ENCODE data around the gene STPG1. TPM values are rescaled to one million over a fixed set of nuclear protein-coding genes. Genes with fewer than 3 reads are reported as not detected.
A peak's percentile ranks its signal among the peaks of the same experiment; 100 is the strongest.

STPG1 gene
- total and polyA plus RNA-seq, 9 of the 15 experiments (the other 6 are each of a cell fraction or from before 2014, with no cell fraction given) = 5.0 to 11.9 (median 8.3) TPM

DNA sequence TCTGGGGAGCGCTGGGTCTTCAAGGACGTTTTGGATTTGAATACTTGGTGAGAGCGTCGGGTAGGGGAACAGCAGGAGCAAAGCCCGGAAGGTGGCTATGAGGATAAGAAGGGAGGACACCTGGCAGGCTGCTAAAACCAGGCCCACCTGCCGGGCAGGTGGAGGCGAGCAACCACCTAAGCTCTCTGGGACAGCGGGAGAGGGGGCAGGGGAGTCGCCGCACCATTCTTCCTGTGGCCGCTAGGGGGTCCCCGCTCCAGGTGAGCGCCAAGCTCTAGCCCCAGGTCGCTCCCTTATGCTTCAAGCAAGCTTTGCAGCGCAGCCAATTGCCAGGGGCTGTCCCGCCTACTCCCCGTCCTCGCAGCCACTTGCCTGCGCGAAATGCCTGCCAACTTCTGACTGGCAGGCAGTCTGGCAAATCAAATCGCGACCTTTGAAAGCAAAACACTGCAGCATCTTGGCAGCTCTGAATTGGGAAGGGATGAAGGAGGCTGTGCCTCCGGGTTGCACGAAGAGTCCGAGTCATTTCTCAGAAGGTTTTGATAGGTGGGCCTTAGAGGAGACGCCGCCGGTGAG, 1.8 kb upstream of the STPG1 start, which contains the start of gene NIPAL3 (continued):
- TF ChIP-seq, protein P1, sequence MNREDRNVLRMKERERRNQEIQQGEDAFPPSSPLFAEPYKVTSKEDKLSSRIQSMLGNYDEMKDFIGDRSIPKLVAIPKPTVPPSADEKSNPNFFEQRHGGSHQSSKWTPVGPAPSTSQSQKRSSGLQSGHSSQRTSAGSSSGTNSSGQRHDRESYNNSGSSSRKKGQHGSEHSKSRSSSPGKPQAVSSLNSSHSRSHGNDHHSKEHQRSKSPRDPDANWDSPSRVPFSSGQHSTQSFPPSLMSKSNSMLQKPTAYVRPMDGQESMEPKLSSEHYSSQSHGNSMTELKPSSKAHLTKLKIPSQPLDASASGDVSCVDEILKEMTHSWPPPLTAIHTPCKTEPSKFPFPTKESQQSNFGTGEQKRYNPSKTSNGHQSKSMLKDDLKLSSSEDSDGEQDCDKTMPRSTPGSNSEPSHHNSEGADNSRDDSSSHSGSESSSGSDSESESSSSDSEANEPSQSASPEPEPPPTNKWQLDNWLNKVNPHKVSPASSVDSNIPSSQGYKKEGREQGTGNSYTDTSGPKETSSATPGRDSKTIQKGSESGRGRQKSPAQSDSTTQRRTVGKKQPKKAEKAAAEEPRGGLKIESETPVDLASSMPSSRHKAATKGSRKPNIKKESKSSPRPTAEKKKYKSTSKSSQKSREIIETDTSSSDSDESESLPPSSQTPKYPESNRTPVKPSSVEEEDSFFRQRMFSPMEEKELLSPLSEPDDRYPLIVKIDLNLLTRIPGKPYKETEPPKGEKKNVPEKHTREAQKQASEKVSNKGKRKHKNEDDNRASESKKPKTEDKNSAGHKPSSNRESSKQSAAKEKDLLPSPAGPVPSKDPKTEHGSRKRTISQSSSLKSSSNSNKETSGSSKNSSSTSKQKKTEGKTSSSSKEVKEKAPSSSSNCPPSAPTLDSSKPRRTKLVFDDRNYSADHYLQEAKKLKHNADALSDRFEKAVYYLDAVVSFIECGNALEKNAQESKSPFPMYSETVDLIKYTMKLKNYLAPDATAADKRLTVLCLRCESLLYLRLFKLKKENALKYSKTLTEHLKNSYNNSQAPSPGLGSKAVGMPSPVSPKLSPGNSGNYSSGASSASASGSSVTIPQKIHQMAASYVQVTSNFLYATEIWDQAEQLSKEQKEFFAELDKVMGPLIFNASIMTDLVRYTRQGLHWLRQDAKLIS (CRISPR knock-in tag; IDR thresholded peaks at IDR 0.05) = no peak
- no peak for TF ChIP-seq SREBF2 (CRISPR knock-in tag; IDR thresholded peaks at IDR 0.05)
- TF ChIP-seq CHCHD3 (CRISPR knock-in tag; IDR thresholded peaks at IDR 0.05) = no peak
- TF ChIP-seq XRCC4 (IDR thresholded peaks at IDR 0.05; ENCODE audit: extremely low read depth, insufficient read depth, insufficient read length) = no peak
- no peak for TF ChIP-seq MTF1 (CRISPR knock-in tag; IDR thresholded peaks at IDR 0.05; ENCODE audit: borderline replicate concordance)
- no peak for TF ChIP-seq E2F3 (CRISPR knock-in tag; IDR thresholded peaks at IDR 0.05)
- no peak for TF ChIP-seq ZNF316 (IDR thresholded peaks at IDR 0.05)
- no peak for TF ChIP-seq HNRNPUL1 (IDR thresholded peaks at IDR 0.05; ENCODE audit: low read length)
- no peak for TF ChIP-seq SMAD2 (IDR thresholded peaks at IDR 0.05; ENCODE audit: low read depth, low read length)
- TF ChIP-seq RNF2 (IDR thresholded peaks at IDR 0.05) = no peak
- TF ChIP-seq RAD21 (CRISPR knock-in tag; conservative IDR thresholded peaks at IDR 0.05 in 1 of 2, IDR thresholded peaks at IDR 0.05 in 1 of 2) = peak; percentile 27 to 65; a peak in 2 of 4 replicates
- no peak for TF ChIP-seq ZNF354B (CRISPR knock-in tag; IDR thresholded peaks at IDR 0.05)
- peak; percentile 71 for TF ChIP-seq MYC (IDR thresholded peaks at IDR 0.05; ENCODE audit: low read depth, low read length)
- no peak for TF ChIP-seq MYC (CRISPR knock-in tag; IDR thresholded peaks at IDR 0.05; ENCODE audit: borderline replicate concordance, low read depth)
- no peak for TF ChIP-seq RBBP5 (IDR thresholded peaks at IDR 0.05; ENCODE audit: borderline replicate concordance, insufficient read depth, low read length, poor library complexity, severe bottlenecking)
- TF ChIP-seq TAF15 (IDR thresholded peaks at IDR 0.05; ENCODE audit: low read depth, low read length) = no peak
- TF ChIP-seq, protein P2, sequence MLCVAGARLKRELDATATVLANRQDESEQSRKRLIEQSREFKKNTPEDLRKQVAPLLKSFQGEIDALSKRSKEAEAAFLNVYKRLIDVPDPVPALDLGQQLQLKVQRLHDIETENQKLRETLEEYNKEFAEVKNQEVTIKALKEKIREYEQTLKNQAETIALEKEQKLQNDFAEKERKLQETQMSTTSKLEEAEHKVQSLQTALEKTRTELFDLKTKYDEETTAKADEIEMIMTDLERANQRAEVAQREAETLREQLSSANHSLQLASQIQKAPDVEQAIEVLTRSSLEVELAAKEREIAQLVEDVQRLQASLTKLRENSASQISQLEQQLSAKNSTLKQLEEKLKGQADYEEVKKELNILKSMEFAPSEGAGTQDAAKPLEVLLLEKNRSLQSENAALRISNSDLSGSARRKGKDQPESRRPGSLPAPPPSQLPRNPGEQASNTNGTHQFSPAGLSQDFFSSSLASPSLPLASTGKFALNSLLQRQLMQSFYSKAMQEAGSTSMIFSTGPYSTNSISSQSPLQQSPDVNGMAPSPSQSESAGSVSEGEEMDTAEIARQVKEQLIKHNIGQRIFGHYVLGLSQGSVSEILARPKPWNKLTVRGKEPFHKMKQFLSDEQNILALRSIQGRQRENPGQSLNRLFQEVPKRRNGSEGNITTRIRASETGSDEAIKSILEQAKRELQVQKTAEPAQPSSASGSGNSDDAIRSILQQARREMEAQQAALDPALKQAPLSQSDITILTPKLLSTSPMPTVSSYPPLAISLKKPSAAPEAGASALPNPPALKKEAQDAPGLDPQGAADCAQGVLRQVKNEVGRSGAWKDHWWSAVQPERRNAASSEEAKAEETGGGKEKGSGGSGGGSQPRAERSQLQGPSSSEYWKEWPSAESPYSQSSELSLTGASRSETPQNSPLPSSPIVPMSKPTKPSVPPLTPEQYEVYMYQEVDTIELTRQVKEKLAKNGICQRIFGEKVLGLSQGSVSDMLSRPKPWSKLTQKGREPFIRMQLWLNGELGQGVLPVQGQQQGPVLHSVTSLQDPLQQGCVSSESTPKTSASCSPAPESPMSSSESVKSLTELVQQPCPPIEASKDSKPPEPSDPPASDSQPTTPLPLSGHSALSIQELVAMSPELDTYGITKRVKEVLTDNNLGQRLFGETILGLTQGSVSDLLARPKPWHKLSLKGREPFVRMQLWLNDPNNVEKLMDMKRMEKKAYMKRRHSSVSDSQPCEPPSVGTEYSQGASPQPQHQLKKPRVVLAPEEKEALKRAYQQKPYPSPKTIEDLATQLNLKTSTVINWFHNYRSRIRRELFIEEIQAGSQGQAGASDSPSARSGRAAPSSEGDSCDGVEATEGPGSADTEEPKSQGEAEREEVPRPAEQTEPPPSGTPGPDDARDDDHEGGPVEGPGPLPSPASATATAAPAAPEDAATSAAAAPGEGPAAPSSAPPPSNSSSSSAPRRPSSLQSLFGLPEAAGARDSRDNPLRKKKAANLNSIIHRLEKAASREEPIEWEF (CRISPR knock-in tag; IDR thresholded peaks at IDR 0.05) = no peak
- peak; percentile 90 for TF ChIP-seq CREM (IDR thresholded peaks at IDR 0.05; ENCODE audit: low read depth)
